Ovary (tissue), 10 donors: ENCODE data around the gene TM9SF3. TPM values are rescaled to one million over a fixed set of nuclear protein-coding genes. Genes with fewer than 3 reads are reported as not detected.
A peak's percentile ranks its signal among the peaks of the same experiment; 100 is the strongest.

ENCODE experiments used
- DNase-seq, 5 donors: peaks; one replicate each; pipeline ENCODE4 v3.0.0-alpha.2; 2019 to 2020
- H3K27ac ChIP-seq, 2 donors: fragments of 200-600 bp; one replicate each; pipeline versions ENCODE4 v1.5.1 to v1.8.0; 2019 to 2022
- H3K27me3 ChIP-seq: fragments of 200-600 bp; one replicate; pipeline ENCODE4 v1.8.0; 2022
- H3K36me3 ChIP-seq: fragments of 200-600 bp; sonication (generic); one replicate; pipeline ENCODE4 v1.5.1; 2019
- H3K4me1 ChIP-seq: one replicate; pipeline ENCODE4 v1.8.1; 2013; ENCODE audit warnings: mild to moderate bottlenecking, moderate library complexity; ENCODE audit not compliant: insufficient read depth
- H3K4me3 ChIP-seq: fragments of 200-600 bp; sonication (generic); one replicate; pipeline ENCODE4 v1.5.1; 2017
- H3K9me3 ChIP-seq, 2 donors: fragments of 200-600 bp in 1 of 2; sonication (generic) in 1 of 2; one replicate each; pipeline versions ENCODE4 v1.5.1 to v1.8.1; 2013 to 2019; ENCODE audit warnings: mild to moderate bottlenecking in 1 of 2, moderate library complexity in 1 of 2
- EP300 ChIP-seq: sonication (generic); formaldehyde crosslinking; IDR thresholded peaks from one replicate; pipeline ENCODE4 v1.6.1; 2017; ENCODE audit warnings: antibody characterized with exemption
- POLR2A ChIP-seq: fragments of 450-650 bp; IDR thresholded peaks from one replicate; pipeline ENCODE4 v1.6.1; 2017; ENCODE audit warnings: antibody characterized with exemption, mild to moderate bottlenecking, moderate library complexity
- WGBS, 3 donors: extraction: QIAGEN DNeasy Blood & Tissue Kit in 1 of 3; methylation state at CpG; one replicate each; pipeline versions ENCODE4 v1.1.5 to v1.1.7; 2013 to 2017; 5-methylcytosine and 5-hydroxymethylcytosine counted together
- intact Hi-C, 4 donors: fragments of 100-400 bp; cut with DNase I; formaldehyde crosslinking; loops; one replicate each; pipeline versions ENCODE4 v1.11.0 to v1.15.1; 2022 to 2023
- long read RNA-seq, 3 donors: library from polyadenylated mRNA in 2 of 3; unstranded in 2 of 3; transcript quantifications; one replicate each; pipeline ENCODE4 v2.0.0 and lab custom pipeline, GENCODE V29; 2021 to 2026
- polyA plus RNA-seq, 2 donors: library from polyadenylated mRNA; stranded (reverse); fragments of 200-250 nt in 1 of 2; fragments of 350-450 nt in 1 of 2; fragmentation: Illumina TruSeq in 1 of 2; extraction: RNeasy Lipid Tissue Mini Kit (QIAGEN cat#74804) in 1 of 2; gene quantifications; one replicate each; pipeline ENCODE4 v1.2.3, GENCODE V29; 2013 to 2014
- total RNA-seq, 7 donors: library from RNA; depleted of rRNA in 2 of 7; stranded (reverse); fragments of >200 nt in 2 of 7; fragmentation: NEBNext Ultra II Directional in 3 of 7; extraction: Animal tissue kit (Norgen Biotek cat#: 25700) in 3 of 7; gene quantifications; one replicate each; pipeline versions ENCODE4 v1.1.0 to v1.2.4, GENCODE V29; 2016 to 2023
- TF ChIP-seq, protein P1 (sequence below), 3 donors: fragments of 450-650 bp in 2 of 3; fragments of 200-600 bp in 1 of 3; IDR thresholded peaks; one replicate each; pipeline versions ENCODE4 v1.5.1 to v1.8.0; 2016 to 2022; ENCODE audit warnings: antibody characterized with exemption in 3 of 3, mild to moderate bottlenecking in 1 of 3
- donor health status: DM: no; HTN: no; CAD: no; lungs with moderate emphysema.
- donor health status: DM: no; HTN: no; CAD: no.
- donor health status: Bipolar disorder and iron deficiency.
- donor health status: DM: yes; HTN: yes; CAD: no.
- donor health status: DM: no; HTN: no; CAD: no.
- donor health status: DM: yes; HTN: yes; CAD: no.

TM9SF3 gene
- total RNA-seq (100 to 1,000 TPM in 4 of 7 donors, 10 to 100 TPM in 3; 80.2 to 157 (median 110) TPM), polyA plus RNA-seq (100 to 1,000 TPM in 1 of 2 donors, 10 to 100 TPM in 1; 51.7 to 101 TPM)
- long read RNA-seq, donor 1, full-length matches to known transcripts: 7 of 10 reads
- long read RNA-seq, donor 1, partial matches to known transcripts: 3 of 10 reads
- long read RNA-seq, donor 1, other reads (novel, unspliced or antisense): 0 of 10 reads
- long read RNA-seq, donor 2, full-length matches to known transcripts: 30 of 49 reads
- long read RNA-seq, donor 2, partial matches to known transcripts: 19 of 49 reads
- long read RNA-seq, donor 2, other reads (novel, unspliced or antisense): 0 of 49 reads
- long read RNA-seq, donor 3, full-length matches to known transcripts: 379 of 421 reads
- long read RNA-seq, donor 3, partial matches to known transcripts: 14 of 421 reads
- long read RNA-seq, donor 3, other reads (novel, unspliced or antisense): 28 of 421 reads

DNA sequence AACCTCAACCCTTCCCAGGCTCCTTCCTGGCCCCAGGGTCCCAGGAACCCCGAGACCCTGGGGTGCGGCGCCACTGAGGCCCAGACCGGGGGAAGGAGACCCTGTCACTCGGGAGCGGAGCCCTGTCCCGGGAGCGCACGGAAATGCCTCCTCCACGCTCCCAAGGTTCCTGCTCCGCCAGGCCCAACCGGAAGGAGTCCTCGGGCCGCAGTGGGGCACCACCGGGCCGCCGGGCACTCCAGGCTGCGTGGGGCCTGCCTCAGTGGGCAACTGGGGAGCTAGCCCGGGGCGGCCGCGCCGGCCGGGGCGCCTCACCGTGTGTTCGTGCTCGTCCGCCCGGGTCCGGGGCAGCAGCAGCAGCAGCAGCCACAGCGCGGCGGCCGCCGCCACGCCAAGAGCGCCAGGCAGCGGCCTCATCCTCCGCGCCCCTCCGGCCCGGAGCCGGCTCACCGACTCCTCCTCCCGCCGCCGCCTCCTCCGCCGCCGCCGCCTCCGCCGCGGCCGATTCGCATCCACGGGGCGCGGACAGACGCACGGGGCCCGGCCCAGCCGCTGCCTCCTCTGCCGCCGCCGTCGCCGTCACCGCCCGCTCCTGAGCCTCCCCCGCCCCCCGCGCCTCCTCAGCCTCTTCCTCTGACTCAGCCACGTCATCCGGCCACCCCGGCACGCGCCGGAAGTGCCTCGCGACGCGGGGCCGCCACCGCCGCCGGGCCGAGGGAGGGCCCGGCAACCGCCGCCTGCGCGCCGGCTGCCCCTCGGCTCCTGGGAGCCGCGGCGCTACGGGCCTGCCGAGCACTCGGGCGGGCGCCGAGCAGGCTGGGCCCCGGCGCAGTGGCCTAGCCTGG lies at the start of gene TM9SF3:
Gene TM9SF3, minus strand, starts transcription at position 594 of the 845 bp plus-strand sequence. Its CDS starts 177 bp downstream, at position 417.
- 0 to 1% (median 0%) methylated on average over 80 to 106 of the region's 107 CpGs for WGBS, 3 donors
- intact Hi-C loops: no loop called here
- Histone ChIP-seq H3K27me3 (no peaks in the 10 kb centered on the region), H3K9me3 (no peaks in the 10 kb centered on the region), H3K4me3 (peak within 1 kb of the TSS; percentile 92), H3K4me1 (peaks cover 5% of the 10 kb centered on the region), H3K36me3 (no peaks in the 10 kb centered on the region), H3K27ac (peak within 1 kb of the TSS; percentile 97 to 99)
- TF ChIP-seq EP300 (no peak), POLR2A (peak; percentile 92)
- TF ChIP-seq, protein P1, sequence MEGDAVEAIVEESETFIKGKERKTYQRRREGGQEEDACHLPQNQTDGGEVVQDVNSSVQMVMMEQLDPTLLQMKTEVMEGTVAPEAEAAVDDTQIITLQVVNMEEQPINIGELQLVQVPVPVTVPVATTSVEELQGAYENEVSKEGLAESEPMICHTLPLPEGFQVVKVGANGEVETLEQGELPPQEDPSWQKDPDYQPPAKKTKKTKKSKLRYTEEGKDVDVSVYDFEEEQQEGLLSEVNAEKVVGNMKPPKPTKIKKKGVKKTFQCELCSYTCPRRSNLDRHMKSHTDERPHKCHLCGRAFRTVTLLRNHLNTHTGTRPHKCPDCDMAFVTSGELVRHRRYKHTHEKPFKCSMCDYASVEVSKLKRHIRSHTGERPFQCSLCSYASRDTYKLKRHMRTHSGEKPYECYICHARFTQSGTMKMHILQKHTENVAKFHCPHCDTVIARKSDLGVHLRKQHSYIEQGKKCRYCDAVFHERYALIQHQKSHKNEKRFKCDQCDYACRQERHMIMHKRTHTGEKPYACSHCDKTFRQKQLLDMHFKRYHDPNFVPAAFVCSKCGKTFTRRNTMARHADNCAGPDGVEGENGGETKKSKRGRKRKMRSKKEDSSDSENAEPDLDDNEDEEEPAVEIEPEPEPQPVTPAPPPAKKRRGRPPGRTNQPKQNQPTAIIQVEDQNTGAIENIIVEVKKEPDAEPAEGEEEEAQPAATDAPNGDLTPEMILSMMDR (IDR thresholded peaks at IDR 0.05): peak in 1 of 3 donors; percentile 25
- peak; percentile 91 to 94 (median 93) for DNase-seq

DNA sequence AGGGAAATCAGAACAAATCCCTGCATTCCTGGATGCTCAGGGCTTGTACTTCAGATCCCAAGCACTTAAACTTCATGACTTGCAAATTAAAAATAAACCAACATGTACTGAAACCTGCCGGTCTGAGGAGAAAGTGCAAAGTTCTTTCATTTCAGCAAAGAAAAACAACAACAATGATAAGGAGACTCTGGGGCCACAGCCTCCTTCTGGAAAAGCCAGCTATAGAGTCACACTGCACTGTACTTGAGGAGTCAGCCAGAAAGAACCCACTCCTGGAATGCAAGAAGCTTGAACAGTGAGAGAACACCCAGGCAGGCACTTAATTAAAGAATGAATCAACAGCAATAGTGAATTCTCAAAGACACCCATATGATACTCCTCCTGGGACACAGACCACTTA lies 49.7 kb upstream of the TM9SF3 start:
- peaks cover 7% of the 10 kb centered on the region for H3K4me1 ChIP-seq
- no peak overlapping the region for H3K4me3 ChIP-seq
- TF ChIP-seq EP300 (no peak), POLR2A (no peak)
- TF ChIP-seq, protein P1 (IDR thresholded peaks at IDR 0.05): no peak
- H3K36me3 ChIP-seq: no peaks in the 10 kb centered on the region
- peak overlapping the region in 1 of 2 donors; percentile 25 for H3K27ac ChIP-seq
- no peaks in the 10 kb centered on the region for H3K9me3 ChIP-seq
- intact Hi-C loops: loop anchor here in 2 of 4 donors (5.0 to 10.0 kb wide), 2 partner anchors 106 to 398 kb away; no protein-coding TSS in a partner anchor
- DNase-seq: no peak
- no peaks in the 10 kb centered on the region for H3K27me3 ChIP-seq
- WGBS, 3 donors: 0 to 13% (median 5%) methylated on average over 1 of the region's 1 CpG

DNA sequence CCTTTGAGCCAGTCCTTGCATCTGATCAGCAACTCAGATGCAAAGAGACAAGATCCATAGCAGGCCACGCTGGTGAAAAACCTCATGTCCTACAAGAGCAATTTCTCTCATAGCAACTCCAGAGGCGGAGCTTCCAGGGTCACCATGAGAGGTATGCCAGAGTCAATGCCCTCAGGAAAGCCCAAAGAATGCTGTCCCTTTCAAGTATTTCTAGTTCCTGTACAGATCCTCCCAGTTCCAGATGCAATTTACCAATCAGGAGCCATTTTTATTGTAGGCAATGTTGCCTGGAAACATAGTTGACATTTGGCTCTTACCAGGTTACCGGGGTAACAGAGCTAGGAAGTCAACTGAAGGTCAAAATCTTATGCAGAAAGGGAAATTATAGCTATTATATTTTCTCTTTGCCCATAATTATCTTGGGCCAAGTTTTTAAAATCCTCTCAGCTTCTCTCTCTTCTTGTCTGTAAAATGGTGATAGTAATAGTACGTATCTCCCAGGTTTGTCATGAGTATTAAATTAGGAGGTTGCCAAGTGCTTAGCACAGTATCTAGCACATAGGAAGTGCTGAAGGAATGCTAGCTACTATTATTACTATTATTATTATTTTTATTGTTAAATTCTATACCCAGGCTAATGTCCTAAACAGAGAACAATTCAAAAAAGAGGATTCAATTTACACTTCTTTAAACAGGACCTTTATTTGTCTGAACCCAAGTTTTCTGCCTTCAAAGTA lies 46.3 kb upstream of the TM9SF3 start:
- peaks cover 7% of the 10 kb centered on the region for H3K4me1 ChIP-seq
- no peak for DNase-seq
- H3K36me3 ChIP-seq: no peaks in the 10 kb centered on the region
- intact Hi-C loops: loop anchor here in 1 of 4 donors (10.0 kb wide), 1 partner anchor 402 kb away; no protein-coding TSS in a partner anchor
- H3K4me3 ChIP-seq: no peak overlapping the region
- WGBS, 3 donors: 75 to 79% (median 77%) methylated on average over 4 of the region's 4 CpGs
- no peak overlapping the region for H3K27ac ChIP-seq
- no peaks in the 10 kb centered on the region for H3K9me3 ChIP-seq
- H3K27me3 ChIP-seq: no peaks in the 10 kb centered on the region
- TF ChIP-seq, protein P1 (IDR thresholded peaks at IDR 0.05): no peak
- TF ChIP-seq POLR2A (no peak), EP300 (no peak)

DNA sequence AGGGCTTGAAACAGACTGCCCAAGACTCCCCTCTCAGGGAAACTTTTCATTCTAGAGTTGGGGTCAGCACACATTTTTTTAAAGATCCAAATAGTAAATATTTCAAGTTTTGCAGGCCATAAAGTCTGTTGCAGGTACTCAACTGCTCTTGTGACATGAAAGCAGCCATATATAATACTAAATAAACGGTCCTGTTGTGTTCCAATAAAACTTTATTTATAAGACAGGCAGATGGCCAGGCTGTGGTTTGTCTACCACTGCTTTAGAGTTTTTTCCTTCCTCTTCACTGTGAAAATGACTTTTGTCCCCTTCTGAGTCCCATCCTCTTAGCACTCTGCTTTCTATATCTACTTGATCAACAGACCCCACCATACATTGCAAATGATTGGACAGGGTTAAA lies 40.5 kb upstream of the TM9SF3 start:
- Histone ChIP-seq H3K27me3 (no peaks in the 10 kb centered on the region), H3K36me3 (no peaks in the 10 kb centered on the region), H3K4me1 (peaks cover under 1% of the 10 kb centered on the region), H3K27ac (no peak overlapping the region), H3K4me3 (no peak overlapping the region), H3K9me3 (no peaks in the 10 kb centered on the region)
- 58 to 79% (median 73%) methylated on average over 1 of the region's 1 CpG for WGBS, 3 donors
- no peak for DNase-seq
- intact Hi-C loops: no loop called here
- TF ChIP-seq, protein P1 (IDR thresholded peaks at IDR 0.05): no peak
